Measurements from ENCODE around the gene NSD2.
"Not testable (repeated sequence)": the region's sequence is repeated elsewhere in the genome, so short reads cannot be mapped to it uniquely, and the experiment has no call there.

The NSD2 gene

DNA sequence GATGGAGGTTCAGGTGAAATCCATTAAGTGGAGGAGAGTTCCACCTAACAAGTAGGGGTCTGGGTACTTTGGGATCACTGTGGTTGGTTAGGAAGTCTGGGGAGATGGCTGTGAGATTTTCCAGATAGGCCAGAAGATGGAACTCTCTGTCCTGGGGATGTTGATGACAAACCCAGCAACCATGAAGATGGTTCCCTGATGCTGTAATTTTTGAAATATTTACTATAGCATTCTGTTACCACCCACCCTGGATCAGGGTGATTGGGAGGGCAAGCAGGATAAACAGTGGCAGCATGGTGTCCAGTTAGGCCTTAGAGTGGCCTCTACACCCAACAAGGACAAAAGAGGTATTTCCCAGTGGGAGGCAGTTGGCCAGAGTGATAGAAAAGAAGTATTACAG, 153.5 kb downstream of the NSD2 start:
- H3K9ac ChIP-seq (ENCODE audit: low read length), result no peak overlapping the region
- 0 out of 2 replicates have a peak, but pooled peaks cover 7% of the 10 kb centered on the region for H3K9me3 ChIP-seq (ENCODE audit: insufficient read depth, low read length)
- H4K20me1 ChIP-seq (ENCODE audit: insufficient read depth, low read length), result no peaks in the 10 kb centered on the region
- H3K4me2 ChIP-seq (ENCODE audit: low read length), result no peak overlapping the region
- no peaks in the 10 kb centered on the region for H3K4me1 ChIP-seq (ENCODE audit: low read length)
- no peak overlapping the region for H3K4me3 ChIP-seq (ENCODE audit: low read length)
- no peaks in the 10 kb centered on the region for H3K79me2 ChIP-seq (ENCODE audit: low read length)
- H3K27me3 ChIP-seq (ENCODE audit: low read depth, low read length), result no peaks in the 10 kb centered on the region; the same call in 1 of the 2 replicates
- no peak overlapping the region for H3K27ac ChIP-seq (ENCODE audit: low read length)
- TF ChIP-seq EZH2phosphoT487 (IDR thresholded peaks at IDR 0.05; ENCODE audit: low read depth), result no peak
- no peak overlapping the region for H2AFZ ChIP-seq (ENCODE audit: low read depth, low read length)
- no peaks in the 10 kb centered on the region for H3K36me3 ChIP-seq (replicated peaks; ENCODE audit: low read depth, low read length)

GRCh38 chr4:2025817-2026216, 154.6 kb downstream of the NSD2 start:
- Histone ChIP-seq H3K9ac (ENCODE audit: low read length) (no peak overlapping the region), H3K36me3 (replicated peaks; ENCODE audit: low read depth, low read length) (no peaks in the 10 kb centered on the region), H3K27ac (ENCODE audit: low read length) (no peak overlapping the region), H3K27me3 (ENCODE audit: low read depth, low read length) (peaks cover 5% of the 10 kb centered on the region; the same call in 1 of the 2 replicates), H3K9me3 (ENCODE audit: insufficient read depth, low read length) (0 out of 2 replicates have a peak, but pooled peaks cover 7% of the 10 kb centered on the region), H3K4me1 (ENCODE audit: low read length) (no peaks in the 10 kb centered on the region), H3K4me3 (ENCODE audit: low read length) (no peak overlapping the region), H3K4me2 (ENCODE audit: low read length) (no peak overlapping the region), H2AFZ (ENCODE audit: low read depth, low read length) (no peak overlapping the region), H3K79me2 (ENCODE audit: low read length) (no peaks in the 10 kb centered on the region), H4K20me1 (ENCODE audit: insufficient read depth, low read length) (no peaks in the 10 kb centered on the region)
- TF ChIP-seq, protein P1, sequence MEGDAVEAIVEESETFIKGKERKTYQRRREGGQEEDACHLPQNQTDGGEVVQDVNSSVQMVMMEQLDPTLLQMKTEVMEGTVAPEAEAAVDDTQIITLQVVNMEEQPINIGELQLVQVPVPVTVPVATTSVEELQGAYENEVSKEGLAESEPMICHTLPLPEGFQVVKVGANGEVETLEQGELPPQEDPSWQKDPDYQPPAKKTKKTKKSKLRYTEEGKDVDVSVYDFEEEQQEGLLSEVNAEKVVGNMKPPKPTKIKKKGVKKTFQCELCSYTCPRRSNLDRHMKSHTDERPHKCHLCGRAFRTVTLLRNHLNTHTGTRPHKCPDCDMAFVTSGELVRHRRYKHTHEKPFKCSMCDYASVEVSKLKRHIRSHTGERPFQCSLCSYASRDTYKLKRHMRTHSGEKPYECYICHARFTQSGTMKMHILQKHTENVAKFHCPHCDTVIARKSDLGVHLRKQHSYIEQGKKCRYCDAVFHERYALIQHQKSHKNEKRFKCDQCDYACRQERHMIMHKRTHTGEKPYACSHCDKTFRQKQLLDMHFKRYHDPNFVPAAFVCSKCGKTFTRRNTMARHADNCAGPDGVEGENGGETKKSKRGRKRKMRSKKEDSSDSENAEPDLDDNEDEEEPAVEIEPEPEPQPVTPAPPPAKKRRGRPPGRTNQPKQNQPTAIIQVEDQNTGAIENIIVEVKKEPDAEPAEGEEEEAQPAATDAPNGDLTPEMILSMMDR (IDR thresholded peaks at IDR 0.05; ENCODE audit: low read depth, low read length), result no peak
- no peak for TF ChIP-seq EZH2phosphoT487 (IDR thresholded peaks at IDR 0.05; ENCODE audit: low read depth)

GRCh38 chr4:2027120-2027519, 155.9 kb downstream of the NSD2 start:
- not testable (repeated sequence) for H3K4me2 ChIP-seq (ENCODE audit: low read length); H3K9me3 ChIP-seq (ENCODE audit: insufficient read depth, low read length); H3K9ac ChIP-seq (ENCODE audit: low read length); H3K4me1 ChIP-seq (ENCODE audit: low read length); H3K27ac ChIP-seq (ENCODE audit: low read length); H2AFZ ChIP-seq (ENCODE audit: low read depth, low read length); H4K20me1 ChIP-seq (ENCODE audit: insufficient read depth, low read length); H3K79me2 ChIP-seq (ENCODE audit: low read length); H3K4me3 ChIP-seq (ENCODE audit: low read length); H3K36me3 ChIP-seq (replicated peaks; ENCODE audit: low read depth, low read length); H3K27me3 ChIP-seq (ENCODE audit: low read depth, low read length)

- H3K9ac ChIP-seq (ENCODE audit: low read length); H3K9me3 ChIP-seq (ENCODE audit: insufficient read depth, low read length); H3K79me2 ChIP-seq (ENCODE audit: low read length); H3K4me2 ChIP-seq (ENCODE audit: low read length); H3K4me1 ChIP-seq (ENCODE audit: low read length); H2AFZ ChIP-seq (ENCODE audit: low read depth, low read length); H4K20me1 ChIP-seq (ENCODE audit: insufficient read depth, low read length); H3K27ac ChIP-seq (ENCODE audit: low read length); H3K4me3 ChIP-seq (ENCODE audit: low read length); H3K36me3 ChIP-seq (replicated peaks; ENCODE audit: low read depth, low read length); H3K27me3 ChIP-seq (ENCODE audit: low read depth, low read length): not testable (repeated sequence)
Measured at GRCh38 chr4:2031161-2031560, 160.0 kb downstream of the NSD2 start.
